OCI-LY1 (cell line): ENCODE data around the gene DIP2C.

Experiments
- H2AFZ ChIP-seq: fragments of 200-600 bp; sonication (generic), shearing (Covaris generic); 2 replicates; pipeline ENCODE4 v1.6.0; 2014; ENCODE audit warnings: antibody characterized with exemption, mild to moderate bottlenecking, low read length
- H3F3A ChIP-seq: fragments of 200-600 bp; sonication (generic), shearing (Covaris generic); 2 replicates; pipeline ENCODE4 v1.6.0; 2014; ENCODE audit warnings: mild to moderate bottlenecking, antibody characterized with exemption, low read length, moderate library complexity; ENCODE audit not compliant: insufficient read depth
- H3K27ac ChIP-seq: fragments of 200-600 bp; sonication (generic); 2 replicates; pipeline ENCODE4 v1.5.1; 2014; ENCODE audit warnings: low read length, mixed run types, mild to moderate bottlenecking, low read depth; ENCODE audit not compliant: poor library complexity, severe bottlenecking
- H3K27me3 ChIP-seq: fragments of 200-600 bp; sonication (generic); 2 replicates; pipeline ENCODE4 v1.6.0; 2014; ENCODE audit warnings: antibody characterized with exemption, mild to moderate bottlenecking, low read length, moderate library complexity; ENCODE audit not compliant: insufficient read depth
- H3K36me3 ChIP-seq: fragments of 200-600 bp; sonication (generic); 2 replicates; pipeline ENCODE4 v1.6.1; 2014; ENCODE audit warnings: mild to moderate bottlenecking, antibody characterized with exemption, low read length, moderate library complexity, mixed read lengths; ENCODE audit not compliant: insufficient read depth
- H3K4me1 ChIP-seq: fragments of 200-600 bp; sonication (generic); 2 replicates; pipeline ENCODE4 v1.5.1; 2014; ENCODE audit warnings: mild to moderate bottlenecking, low read length, moderate library complexity; ENCODE audit not compliant: insufficient read depth, severe bottlenecking
- H3K4me2 ChIP-seq: fragments of 200-600 bp; sonication (generic), shearing (Covaris generic); 2 replicates; pipeline ENCODE4 v1.6.1; 2014; ENCODE audit warnings: low read length
- H3K4me3 ChIP-seq: fragments of 200-600 bp; sonication (generic); 2 replicates; pipeline ENCODE4 v1.5.1; 2014; ENCODE audit warnings: low read length, low read depth, mild to moderate bottlenecking, mixed read lengths; ENCODE audit not compliant: poor library complexity, severe bottlenecking
- H3K79me2 ChIP-seq: fragments of 200-600 bp; shearing (Covaris generic); 2 replicates; pipeline ENCODE4 v1.6.1; 2016; ENCODE audit warnings: mixed run types, low read length, mixed read lengths; ENCODE audit not compliant: insufficient read depth
- H3K9ac ChIP-seq: fragments of 200-600 bp; sonication (generic), shearing (Covaris generic); 2 replicates; pipeline ENCODE4 v1.6.1; 2014; ENCODE audit warnings: mild to moderate bottlenecking, low read length, mixed read lengths
- H3K9me2 ChIP-seq: fragments of 200-600 bp; sonication (generic), shearing (Covaris generic); 2 replicates; pipeline ENCODE4 v1.6.1; 2014; ENCODE audit warnings: low read depth, mild to moderate bottlenecking, low read length, mixed read lengths
- H3K9me3 ChIP-seq: fragments of 200-600 bp; shearing (Covaris generic); 2 replicates; pipeline ENCODE4 v1.6.1; 2014; ENCODE audit warnings: low read length, mixed read lengths
- H4K20me1 ChIP-seq: fragments of 200-600 bp; sonication (generic), shearing (Covaris generic); 2 replicates; pipeline ENCODE4 v1.6.0; 2016; ENCODE audit warnings: mild to moderate bottlenecking, low read length; ENCODE audit not compliant: insufficient read depth
- EZH2 ChIP-seq: fragments of 200-600 bp; sonication (generic), shearing (Covaris generic); IDR thresholded peaks from 2 replicates; pipeline ENCODE4 v1.8.0; 2017; ENCODE audit warnings: borderline replicate concordance, mixed run types, mild to moderate bottlenecking, antibody characterized with exemption, low read length, moderate library complexity, mixed read lengths
- TF ChIP-seq, protein P1 (sequence below): fragments of 200-600 bp; sonication (generic), shearing (Covaris generic); IDR thresholded peaks from 2 replicates; pipeline ENCODE4 v1.5.1; 2017; ENCODE audit warnings: mild to moderate bottlenecking, antibody characterized with exemption, low read length, moderate library complexity, mixed read lengths

DIP2C gene

DNA sequence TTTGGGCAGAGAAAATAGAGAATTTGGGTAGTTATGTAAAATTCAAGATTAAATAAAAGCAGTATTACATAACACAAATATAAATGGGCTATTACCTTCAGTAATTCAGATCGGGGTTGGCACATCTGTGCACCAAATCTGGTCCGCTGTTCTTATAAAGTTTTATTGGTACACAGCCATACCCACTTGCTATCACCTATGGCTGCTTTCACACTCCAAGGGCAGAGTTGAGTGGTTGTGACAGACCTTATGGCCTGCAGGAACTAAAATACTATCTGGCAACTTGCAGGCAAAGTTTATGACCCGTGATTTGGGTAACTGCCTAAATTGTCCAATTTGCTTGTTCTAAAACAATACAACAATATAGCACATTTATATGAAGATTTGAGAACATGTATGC lies 249.3 kb downstream of the DIP2C start:
- no peak overlapping the region for H3K27ac ChIP-seq
- no peaks in the 10 kb centered on the region; the same call in 1 of the 2 replicates for H3K79me2 ChIP-seq
- no peak overlapping the region for H3K4me2 ChIP-seq
- no peaks in the 10 kb centered on the region for H3K9me3 ChIP-seq
- H3K27me3 ChIP-seq: no peaks in the 10 kb centered on the region
- no peaks in the 10 kb centered on the region for H3F3A ChIP-seq
- TF ChIP-seq, protein P1, sequence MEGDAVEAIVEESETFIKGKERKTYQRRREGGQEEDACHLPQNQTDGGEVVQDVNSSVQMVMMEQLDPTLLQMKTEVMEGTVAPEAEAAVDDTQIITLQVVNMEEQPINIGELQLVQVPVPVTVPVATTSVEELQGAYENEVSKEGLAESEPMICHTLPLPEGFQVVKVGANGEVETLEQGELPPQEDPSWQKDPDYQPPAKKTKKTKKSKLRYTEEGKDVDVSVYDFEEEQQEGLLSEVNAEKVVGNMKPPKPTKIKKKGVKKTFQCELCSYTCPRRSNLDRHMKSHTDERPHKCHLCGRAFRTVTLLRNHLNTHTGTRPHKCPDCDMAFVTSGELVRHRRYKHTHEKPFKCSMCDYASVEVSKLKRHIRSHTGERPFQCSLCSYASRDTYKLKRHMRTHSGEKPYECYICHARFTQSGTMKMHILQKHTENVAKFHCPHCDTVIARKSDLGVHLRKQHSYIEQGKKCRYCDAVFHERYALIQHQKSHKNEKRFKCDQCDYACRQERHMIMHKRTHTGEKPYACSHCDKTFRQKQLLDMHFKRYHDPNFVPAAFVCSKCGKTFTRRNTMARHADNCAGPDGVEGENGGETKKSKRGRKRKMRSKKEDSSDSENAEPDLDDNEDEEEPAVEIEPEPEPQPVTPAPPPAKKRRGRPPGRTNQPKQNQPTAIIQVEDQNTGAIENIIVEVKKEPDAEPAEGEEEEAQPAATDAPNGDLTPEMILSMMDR: no peak
- no peak for TF ChIP-seq EZH2
- H3K9me2 ChIP-seq: no peaks in the 10 kb centered on the region
- H3K9ac ChIP-seq: no peak overlapping the region
- no peak overlapping the region for H2AFZ ChIP-seq
- H4K20me1 ChIP-seq: no peaks in the 10 kb centered on the region
- no peaks in the 10 kb centered on the region for H3K4me1 ChIP-seq
- no peak overlapping the region for H3K4me3 ChIP-seq
- peaks cover 97% of the 10 kb centered on the region for H3K36me3 ChIP-seq

GRCh38 chr10:437698-438490 lies 251.6 kb downstream of the DIP2C start:
- H3F3A ChIP-seq: no peaks in the 10 kb centered on the region
- H3K4me1 ChIP-seq: no peaks in the 10 kb centered on the region
- TF ChIP-seq, protein P1: no peak
- no peak for TF ChIP-seq EZH2
- peaks cover 96% of the 10 kb centered on the region for H3K36me3 ChIP-seq
- H3K9me3 ChIP-seq: no peaks in the 10 kb centered on the region
- no peak overlapping the region for H3K27ac ChIP-seq
- H3K9ac ChIP-seq: no peak overlapping the region
- no peak overlapping the region for H2AFZ ChIP-seq
- no peaks in the 10 kb centered on the region for H4K20me1 ChIP-seq
- no peaks in the 10 kb centered on the region; the same call in 1 of the 2 replicates for H3K79me2 ChIP-seq
- H3K4me3 ChIP-seq: no peak overlapping the region
- H3K9me2 ChIP-seq: no peaks in the 10 kb centered on the region
- no peak overlapping the region for H3K4me2 ChIP-seq
- H3K27me3 ChIP-seq: no peaks in the 10 kb centered on the region

GRCh38 chr10:436911-437665 lies 252.4 kb downstream of the DIP2C start:
- Histone ChIP-seq H3K27ac (no peak overlapping the region), H4K20me1 (no peaks in the 10 kb centered on the region), H3K9ac (no peak overlapping the region), H3F3A (no peaks in the 10 kb centered on the region), H3K4me1 (no peaks in the 10 kb centered on the region), H3K27me3 (no peaks in the 10 kb centered on the region), H3K9me3 (no peaks in the 10 kb centered on the region), H3K4me3 (no peak overlapping the region), H3K4me2 (no peak overlapping the region), H3K36me3 (peaks cover 96% of the 10 kb centered on the region), H2AFZ (no peak overlapping the region), H3K9me2 (no peaks in the 10 kb centered on the region), H3K79me2 (no peaks in the 10 kb centered on the region)
- TF ChIP-seq, protein P1: no peak
- TF ChIP-seq EZH2: no peak
